ENCODE measurements around the gene COL6A2. TPM values are rescaled to one million over a fixed set of nuclear protein-coding genes. Genes with fewer than 3 reads are reported as not detected.

COL6A2 gene
- total and polyA plus RNA-seq, 2 experiments from 2014 or later, result 28.4 to 89.2 TPM

GRCh38 chr21:46080171-46081021, 17.5 kb upstream of the COL6A2 start:
- Histone ChIP-seq H3K27ac (ENCODE audit: low read depth) (no peak overlapping the region), H3K9me2 (ENCODE audit: insufficient read depth) (no peaks in the 10 kb centered on the region), H3K36me3 (ENCODE audit: insufficient read depth) (no peaks in the 10 kb centered on the region), H4K20me1 (replicated peaks; ENCODE audit: insufficient read depth) (no peaks in the 10 kb centered on the region), H2AFZ (no peak overlapping the region), H3K4me1 (ENCODE audit: insufficient read depth) (no peaks in the 10 kb centered on the region), H3F3A (replicated peaks; ENCODE audit: low read depth) (no peaks in the 10 kb centered on the region), H3K79me2 (replicated peaks; ENCODE audit: insufficient read depth) (no peaks in the 10 kb centered on the region), H3K27me3 (ENCODE audit: insufficient read depth) (no peaks in the 10 kb centered on the region), H3K4me3 (no peak overlapping the region), H3K4me2 (no peak overlapping the region)
- DNase-seq (ENCODE audit: low spot score) (no peak), ATAC-seq (no peak; the same call in 2 of the 3 replicates)
- Mint-ChIP-seq H3K9me3 (no peaks in the 10 kb centered on the region), H3K4me1 (no peaks in the 10 kb centered on the region; the same call in 2 of the 3 replicates), H3K27me3 (ENCODE audit: insufficient read depth, low read depth, poor library complexity) (peaks cover 9% of the 10 kb centered on the region), H3K27ac (no peak overlapping the region), H3K4me3 (no peak overlapping the region), H3K36me3 (ENCODE audit: low read depth) (no peaks in the 10 kb centered on the region; the same call in 2 of the 3 replicates)
- no peak for TF ChIP-seq JUNB (IDR thresholded peaks at IDR 0.05; ENCODE audit: unreplicated experiment)
- TF ChIP-seq POLR2AphosphoS5 (IDR thresholded peaks at IDR 0.05; ENCODE audit: low read depth), result no peak
- no peak for TF ChIP-seq NANOG (IDR thresholded peaks at IDR 0.05; ENCODE audit: borderline replicate concordance)
- no peak for TF ChIP-seq STAT1 (IDR thresholded peaks at IDR 0.05; ENCODE audit: unreplicated experiment)
- no peak for TF ChIP-seq CREB1 (CRISPR knock-in tag; IDR thresholded peaks at IDR 0.05; ENCODE audit: low read depth)
- no peak for TF ChIP-seq EZH2 (IDR thresholded peaks at IDR 0.05; ENCODE audit: low read depth, unreplicated experiment)
- TF ChIP-seq ZNF462 (CRISPR knock-in tag; IDR thresholded peaks at IDR 0.05), result no peak
- no peak for TF ChIP-seq EZH2phosphoT487 (IDR thresholded peaks at IDR 0.05; ENCODE audit: unreplicated experiment)
- TF ChIP-seq ZNF331 (CRISPR knock-in tag; IDR thresholded peaks at IDR 0.05; ENCODE audit: low read depth), result no peak
- TF ChIP-seq REST (IDR thresholded peaks at IDR 0.05; ENCODE audit: unreplicated experiment), result no peak
- TF ChIP-seq, protein P1, sequence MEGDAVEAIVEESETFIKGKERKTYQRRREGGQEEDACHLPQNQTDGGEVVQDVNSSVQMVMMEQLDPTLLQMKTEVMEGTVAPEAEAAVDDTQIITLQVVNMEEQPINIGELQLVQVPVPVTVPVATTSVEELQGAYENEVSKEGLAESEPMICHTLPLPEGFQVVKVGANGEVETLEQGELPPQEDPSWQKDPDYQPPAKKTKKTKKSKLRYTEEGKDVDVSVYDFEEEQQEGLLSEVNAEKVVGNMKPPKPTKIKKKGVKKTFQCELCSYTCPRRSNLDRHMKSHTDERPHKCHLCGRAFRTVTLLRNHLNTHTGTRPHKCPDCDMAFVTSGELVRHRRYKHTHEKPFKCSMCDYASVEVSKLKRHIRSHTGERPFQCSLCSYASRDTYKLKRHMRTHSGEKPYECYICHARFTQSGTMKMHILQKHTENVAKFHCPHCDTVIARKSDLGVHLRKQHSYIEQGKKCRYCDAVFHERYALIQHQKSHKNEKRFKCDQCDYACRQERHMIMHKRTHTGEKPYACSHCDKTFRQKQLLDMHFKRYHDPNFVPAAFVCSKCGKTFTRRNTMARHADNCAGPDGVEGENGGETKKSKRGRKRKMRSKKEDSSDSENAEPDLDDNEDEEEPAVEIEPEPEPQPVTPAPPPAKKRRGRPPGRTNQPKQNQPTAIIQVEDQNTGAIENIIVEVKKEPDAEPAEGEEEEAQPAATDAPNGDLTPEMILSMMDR (conservative IDR thresholded peaks at IDR 0.05; ENCODE audit: low read depth in 2 of 2), result no peak
- TF ChIP-seq, protein P2, sequence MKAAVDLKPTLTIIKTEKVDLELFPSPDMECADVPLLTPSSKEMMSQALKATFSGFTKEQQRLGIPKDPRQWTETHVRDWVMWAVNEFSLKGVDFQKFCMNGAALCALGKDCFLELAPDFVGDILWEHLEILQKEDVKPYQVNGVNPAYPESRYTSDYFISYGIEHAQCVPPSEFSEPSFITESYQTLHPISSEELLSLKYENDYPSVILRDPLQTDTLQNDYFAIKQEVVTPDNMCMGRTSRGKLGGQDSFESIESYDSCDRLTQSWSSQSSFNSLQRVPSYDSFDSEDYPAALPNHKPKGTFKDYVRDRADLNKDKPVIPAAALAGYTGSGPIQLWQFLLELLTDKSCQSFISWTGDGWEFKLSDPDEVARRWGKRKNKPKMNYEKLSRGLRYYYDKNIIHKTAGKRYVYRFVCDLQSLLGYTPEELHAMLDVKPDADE (IDR thresholded peaks at IDR 0.05), result no peak

All from GM23338 (cell line).